ENCODE data around the gene LAMP2. TPM values are rescaled to one million over a fixed set of nuclear protein-coding genes. Genes with fewer than 3 reads are reported as not detected.

The LAMP2 gene
- total RNA-seq, 1 donor from 2014 or later = 53.8 TPM

DNA sequence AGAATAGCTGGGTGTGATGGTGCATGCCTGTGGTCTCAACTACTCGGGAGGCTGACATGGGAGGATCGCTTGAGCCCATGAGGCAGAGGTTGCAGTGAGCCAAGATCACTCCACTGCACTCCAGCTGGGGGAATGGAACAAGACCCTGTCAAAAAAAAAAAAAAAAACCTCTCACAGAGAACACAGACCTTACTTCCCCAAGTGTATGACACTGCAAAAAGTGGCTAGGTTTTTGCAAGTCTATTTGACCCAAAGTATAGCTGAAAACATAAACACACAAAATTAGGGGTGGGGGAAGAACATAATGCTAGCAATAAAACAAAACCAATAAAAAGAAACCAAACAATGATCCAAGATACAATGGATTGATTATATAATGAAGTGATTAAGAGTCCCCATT, 6.7 kb downstream of the LAMP2 start:
- intact Hi-C loops (cut with micrococcal nuclease) = no loop called here
- ATAC-seq = no peak

DNA sequence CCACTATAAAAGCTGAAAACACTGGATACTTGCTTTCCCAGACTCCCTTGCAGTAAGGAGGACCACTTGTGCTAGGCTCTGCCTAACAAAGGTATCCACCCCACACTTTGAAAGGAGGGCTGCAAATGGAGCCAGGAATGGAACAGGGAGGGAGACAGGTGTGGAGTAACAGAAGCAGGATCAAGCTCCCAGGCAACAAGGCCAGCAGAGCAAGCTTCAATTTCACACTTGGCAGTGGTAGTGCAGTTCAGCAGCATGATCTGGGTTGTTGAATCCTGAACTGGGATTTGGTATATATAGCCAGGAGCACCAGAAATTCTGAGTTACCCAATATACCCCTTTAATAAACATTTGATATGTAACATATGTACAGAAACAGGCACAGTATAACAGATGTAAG, 9.8 kb downstream of the LAMP2 start:
- no peak for DNase-seq
- intact Hi-C loops (cut with micrococcal nuclease) = no loop called here
- ATAC-seq = no peak

More for the DNA sequence above, 6.7 kb downstream of the LAMP2 start:
- DNase-seq = no peak

DNA sequence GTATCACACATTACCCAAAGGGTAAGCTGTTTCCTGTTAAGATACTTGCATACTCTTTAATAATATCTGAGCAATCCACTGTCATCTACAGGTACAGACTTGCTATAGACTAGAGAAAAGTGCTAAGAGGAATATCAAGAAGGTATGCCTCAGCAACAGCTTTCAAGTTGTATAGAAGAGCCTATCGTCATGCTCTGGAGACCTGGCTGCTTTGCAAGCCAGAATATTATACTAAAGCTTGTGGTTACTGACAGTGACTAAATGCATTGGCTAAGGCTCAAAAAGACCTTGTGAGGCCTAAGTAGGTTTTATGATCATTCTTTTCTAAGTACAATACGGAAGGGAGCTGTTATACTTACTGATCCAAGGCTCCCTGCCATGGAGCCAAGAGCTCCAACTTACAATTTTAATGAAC, 11.3 kb downstream of the LAMP2 start:
- DNase-seq = no peak
- no peak for ATAC-seq
- intact Hi-C loops (cut with micrococcal nuclease) = no loop called here

DNA sequence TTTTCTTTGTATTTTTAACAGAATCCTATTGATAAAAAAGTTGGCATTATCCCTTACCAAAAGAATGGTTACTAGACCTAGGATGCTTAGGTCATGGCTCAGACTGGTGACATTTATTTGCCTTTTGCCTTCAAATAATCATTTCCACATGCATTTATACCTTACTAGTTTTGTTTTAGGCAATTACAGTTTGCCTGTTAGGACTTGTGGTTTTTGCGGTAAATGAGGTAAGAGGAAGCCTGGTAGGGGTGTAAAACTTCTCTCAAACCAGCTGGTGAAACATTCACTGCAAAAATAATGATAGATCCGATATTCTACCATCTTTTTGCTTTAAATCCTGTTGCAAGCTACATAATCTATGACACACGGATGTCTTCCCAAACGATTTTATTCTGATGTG, 12.1 kb downstream of the LAMP2 start:
- no peak for ATAC-seq
- intact Hi-C loops (cut with micrococcal nuclease) = no loop called here
- DNase-seq = no peak

DNA sequence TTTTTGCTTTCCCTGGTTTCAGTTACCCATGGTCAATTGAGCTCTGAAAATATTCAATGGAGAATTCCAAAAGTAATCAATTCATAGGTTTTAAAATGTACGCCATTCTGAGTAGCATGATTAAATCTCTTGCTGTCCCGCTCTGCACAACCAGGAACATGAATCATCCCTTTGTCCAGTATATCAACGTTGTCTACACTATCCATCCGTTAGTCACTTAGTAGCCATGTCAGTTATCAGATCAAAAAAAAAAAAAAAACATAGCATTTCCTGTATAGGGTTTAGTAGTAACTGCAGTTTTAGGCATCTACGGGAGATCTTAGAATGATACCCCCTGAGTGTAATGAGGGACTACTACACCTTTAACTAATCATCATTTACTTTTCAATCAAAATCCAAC, 15.1 kb downstream of the LAMP2 start:
- DNase-seq (no peak), ATAC-seq (no peak)
- intact Hi-C loops (cut with micrococcal nuclease) = no loop called here

DNA sequence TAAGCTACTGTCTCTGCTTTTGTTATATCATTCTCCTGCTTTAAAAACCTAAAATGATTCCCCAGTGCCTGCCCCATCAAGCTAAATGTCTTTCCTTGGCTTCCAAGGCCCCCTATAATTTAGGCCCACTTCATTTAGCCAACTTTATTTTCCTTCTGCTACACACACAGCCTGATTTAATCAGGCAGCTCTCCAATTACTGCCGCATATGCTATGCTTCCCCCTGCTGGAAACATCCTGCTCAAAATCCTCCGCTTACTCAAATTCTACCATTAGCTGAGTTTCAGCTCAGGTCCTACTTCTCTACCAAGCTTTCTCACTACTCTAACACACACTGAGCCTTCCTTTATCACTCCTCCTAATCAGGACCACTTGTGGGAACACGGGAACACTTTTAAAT, 17.0 kb downstream of the LAMP2 start:
- DNase-seq (no peak), ATAC-seq (peak; percentile 41)
- intact Hi-C loops (cut with micrococcal nuclease) = no loop called here

DNA sequence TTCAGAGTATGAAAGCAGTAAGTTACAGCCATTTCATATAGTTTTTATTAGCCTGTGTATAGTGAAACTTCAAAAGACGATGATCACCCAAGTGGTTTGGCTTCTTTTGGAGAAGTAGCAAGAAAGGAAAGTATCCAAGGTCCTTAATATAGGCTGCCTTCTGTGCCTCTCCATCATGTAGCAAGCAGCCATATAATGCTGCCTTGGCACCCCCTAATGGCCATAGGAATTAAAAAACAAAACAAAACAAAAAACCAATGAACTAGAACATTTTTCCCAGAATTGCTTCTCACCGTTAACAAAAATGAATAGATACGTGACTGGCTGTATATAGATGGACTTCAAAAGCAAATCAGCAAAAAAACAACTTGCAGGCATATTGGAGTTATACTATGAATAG, 18.9 kb downstream of the LAMP2 start:
- DNase-seq (no peak), ATAC-seq (no peak)
- intact Hi-C loops (cut with micrococcal nuclease) = no loop called here

DNA sequence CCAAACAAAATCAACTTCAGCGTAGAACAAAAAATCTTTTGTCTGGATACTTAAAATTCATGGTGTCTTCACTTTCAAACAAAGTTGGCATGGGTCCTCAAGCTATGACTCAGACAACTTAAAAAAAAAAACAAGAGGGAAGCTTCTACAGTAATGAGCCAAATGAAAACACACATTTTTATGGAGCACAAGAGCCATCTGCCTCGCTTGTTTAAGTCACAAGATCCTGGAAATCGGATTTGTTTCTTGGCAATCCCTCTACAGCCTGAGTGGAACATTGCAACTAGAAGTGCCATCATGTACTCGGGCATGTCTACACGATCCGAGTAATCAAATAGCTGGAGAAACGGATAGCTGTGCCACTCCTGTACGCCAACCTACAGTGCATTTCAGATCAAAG, 22.6 kb downstream of the LAMP2 start:
- DNase-seq (no peak), ATAC-seq (no peak)
- intact Hi-C loops (cut with micrococcal nuclease) = no loop called here

DNA sequence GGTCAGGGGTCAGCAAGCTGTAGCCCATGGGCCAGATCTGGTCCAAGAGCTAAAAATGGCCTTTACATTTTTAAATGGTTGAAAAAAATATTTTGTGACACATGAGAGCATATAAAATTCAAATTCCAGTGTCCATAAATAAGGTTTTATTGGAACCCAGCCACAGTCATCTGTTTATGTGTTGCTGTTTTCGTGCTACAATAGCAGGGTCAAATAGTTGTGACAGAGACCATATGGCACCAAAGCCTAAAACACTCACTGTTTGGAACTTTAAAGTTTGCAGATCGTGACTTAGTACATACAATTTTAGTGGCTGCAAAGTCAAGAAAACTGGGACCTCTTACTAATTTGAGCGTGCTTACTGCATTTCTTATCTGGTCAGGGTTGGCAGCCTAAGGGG, 29.2 kb downstream of the LAMP2 start:
- no peak for DNase-seq
- intact Hi-C loops (cut with micrococcal nuclease) = no loop called here
- ATAC-seq = no peak

DNA sequence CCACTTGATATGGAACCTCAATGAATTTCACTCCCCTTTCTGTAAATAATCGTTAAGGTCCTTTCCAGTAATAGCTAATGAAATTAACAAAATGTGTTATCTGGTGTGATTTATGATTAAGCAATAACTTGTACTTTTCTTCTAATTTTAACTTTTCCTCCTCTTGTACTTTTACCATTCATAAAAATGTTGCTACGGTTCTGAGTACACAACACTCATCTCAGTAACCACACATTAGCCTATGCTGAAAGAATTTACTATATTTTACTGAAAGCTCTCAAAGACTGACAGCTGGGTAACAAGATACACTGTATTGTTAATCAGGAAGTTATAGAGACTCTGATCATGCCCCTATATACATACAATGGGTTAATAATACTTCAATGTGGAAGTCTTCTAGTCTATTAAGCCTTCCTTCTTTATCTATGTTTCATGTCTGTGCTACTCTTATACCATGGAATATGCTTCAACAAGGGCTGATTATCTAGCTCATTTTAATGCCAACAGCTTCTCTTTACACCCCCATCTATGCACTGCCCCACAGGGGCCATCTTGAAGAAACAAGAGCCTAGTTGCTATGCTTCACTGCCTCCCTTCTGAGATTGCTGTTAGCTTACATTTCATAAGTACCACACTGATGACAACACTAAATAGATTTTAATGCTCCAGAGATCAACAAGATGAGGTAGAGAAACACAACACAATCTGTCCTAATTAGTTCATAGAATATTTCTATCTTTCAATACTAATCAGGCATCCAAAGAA, 39.1 kb downstream of the LAMP2 start:
- DNase-seq (no peak), ATAC-seq (no peak)
- intact Hi-C loops (cut with micrococcal nuclease) = no loop called here

DNA sequence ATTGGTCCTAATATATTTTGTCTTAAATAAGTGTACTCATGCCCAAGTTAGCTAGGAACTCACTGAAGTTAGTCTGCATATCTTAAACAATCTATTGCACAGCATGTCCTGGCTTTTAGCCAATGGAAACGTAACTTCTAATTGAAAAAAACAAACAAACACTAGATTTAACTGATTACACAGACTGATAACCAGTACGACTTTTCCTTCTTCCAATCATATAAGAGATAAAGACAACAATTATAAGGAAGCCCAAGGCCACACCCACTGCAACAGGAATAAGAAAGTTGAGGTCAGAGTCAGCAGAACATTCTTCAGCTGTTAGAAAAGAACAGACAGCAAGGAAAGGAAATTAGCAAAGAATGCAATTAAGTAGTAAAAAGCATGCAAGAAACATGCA, 40.8 kb downstream of the LAMP2 start:
- intact Hi-C loops (cut with micrococcal nuclease) = no loop called here
- ATAC-seq = no peak
- no peak for DNase-seq

DNA sequence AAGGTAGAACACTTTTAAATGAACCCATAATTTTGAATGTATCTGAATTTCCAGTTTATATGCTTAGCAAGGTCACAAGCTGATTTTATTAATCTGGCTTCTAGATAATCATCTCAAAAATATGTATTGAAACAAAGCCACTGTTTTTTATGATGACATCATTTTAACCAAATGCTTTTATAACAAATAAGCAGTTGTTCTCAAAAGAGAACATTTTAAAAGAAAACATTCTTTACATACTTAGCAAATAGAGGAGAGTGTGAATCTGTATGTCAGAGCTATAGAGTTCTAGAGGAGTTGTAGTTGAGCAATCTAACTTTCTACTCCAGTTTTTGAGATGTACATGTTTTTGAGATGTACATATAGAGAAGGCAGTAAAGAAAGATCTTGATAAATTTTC, 42.5 kb downstream of the LAMP2 start:
- intact Hi-C loops (cut with micrococcal nuclease) = no loop called here
- no peak for ATAC-seq

DNA sequence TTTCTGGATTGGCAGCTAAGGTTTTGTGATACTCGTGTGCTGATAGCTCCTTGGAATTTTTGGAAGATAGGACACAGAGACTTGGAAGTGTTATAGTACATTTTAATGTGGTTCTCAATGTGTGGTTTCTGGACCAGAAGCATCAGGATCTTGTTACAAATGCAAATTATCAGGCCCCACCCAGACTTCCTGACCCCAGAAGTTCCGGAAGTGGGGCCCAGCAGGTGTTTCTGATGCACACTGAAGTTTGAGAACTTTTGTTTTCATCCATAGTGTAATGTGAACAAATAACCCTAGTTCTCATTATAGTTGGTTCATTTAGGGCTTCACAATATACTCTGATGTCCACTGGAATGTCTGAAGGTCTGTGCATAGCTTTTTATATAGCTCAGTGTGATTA, 49.6 kb downstream of the LAMP2 start:
- DNase-seq (no peak), ATAC-seq (no peak)
- intact Hi-C loops (cut with micrococcal nuclease) = no loop called here

More for the DNA sequence above, 42.5 kb downstream of the LAMP2 start:
- DNase-seq = no peak

DNA sequence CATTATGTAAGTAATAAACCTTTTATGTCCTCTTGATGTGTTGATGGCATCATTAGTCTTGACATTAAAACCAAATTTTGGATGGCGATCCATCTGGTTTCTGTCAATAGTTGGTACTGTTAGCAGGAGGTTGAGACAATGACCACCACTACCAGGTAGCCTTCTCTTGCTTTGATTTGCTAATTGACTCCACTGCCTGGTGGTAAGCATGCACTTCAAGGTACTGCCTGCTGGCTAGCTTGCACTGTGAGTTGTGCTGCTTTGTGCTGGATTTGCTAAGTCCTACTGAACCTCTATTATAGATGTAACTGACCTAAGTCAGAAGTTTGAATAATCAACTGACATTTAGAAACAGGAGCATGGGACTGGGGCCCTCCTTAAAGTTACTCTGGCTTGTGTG, 60.9 kb downstream of the LAMP2 start:
- ATAC-seq = no peak
- intact Hi-C loops (cut with micrococcal nuclease) = no loop called here
- DNase-seq = no peak

DNA sequence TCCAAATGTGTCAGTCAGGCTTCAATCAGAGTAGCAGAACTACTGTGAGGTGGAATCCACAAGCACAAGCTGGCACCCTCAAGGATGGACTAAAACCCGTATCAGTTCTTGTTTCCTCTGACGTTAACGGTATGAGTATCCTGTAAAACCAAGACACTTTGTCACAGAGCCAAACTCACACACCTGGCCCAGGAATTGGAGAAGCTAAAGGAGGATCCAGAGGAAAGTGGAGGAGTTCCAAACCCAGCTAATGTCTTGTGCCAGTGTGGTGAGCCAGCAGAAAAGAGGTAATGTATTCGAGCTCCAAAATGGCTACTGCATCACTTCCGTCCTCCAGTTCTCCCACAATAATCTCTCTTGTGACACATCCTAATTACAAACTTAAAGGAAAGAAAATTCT, 62.5 kb downstream of the LAMP2 start:
- ATAC-seq (no peak), DNase-seq (no peak)
- intact Hi-C loops (cut with micrococcal nuclease) = no loop called here

DNA sequence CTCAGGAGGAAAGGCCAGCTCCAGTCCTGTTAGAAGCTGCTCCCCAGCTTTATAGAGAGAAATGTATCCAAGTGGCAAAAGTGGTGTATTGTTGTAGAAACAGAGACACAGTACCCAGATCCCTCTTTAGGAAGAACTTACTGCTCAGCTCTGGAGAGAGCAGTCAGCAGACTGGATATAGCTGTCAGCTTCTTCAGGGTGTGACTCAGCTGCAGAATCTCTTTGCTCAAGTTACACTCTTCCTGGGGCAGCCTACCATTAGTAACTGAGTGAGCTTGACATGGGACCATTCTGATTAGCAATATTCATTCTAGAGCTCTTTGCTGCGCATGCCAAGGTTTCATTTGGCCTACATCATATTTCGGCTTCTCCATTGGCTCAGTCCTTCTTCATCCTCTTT, 66.7 kb downstream of the LAMP2 start:
- ATAC-seq = no peak
- no peak for DNase-seq
- intact Hi-C loops (cut with micrococcal nuclease) = no loop called here

DNA sequence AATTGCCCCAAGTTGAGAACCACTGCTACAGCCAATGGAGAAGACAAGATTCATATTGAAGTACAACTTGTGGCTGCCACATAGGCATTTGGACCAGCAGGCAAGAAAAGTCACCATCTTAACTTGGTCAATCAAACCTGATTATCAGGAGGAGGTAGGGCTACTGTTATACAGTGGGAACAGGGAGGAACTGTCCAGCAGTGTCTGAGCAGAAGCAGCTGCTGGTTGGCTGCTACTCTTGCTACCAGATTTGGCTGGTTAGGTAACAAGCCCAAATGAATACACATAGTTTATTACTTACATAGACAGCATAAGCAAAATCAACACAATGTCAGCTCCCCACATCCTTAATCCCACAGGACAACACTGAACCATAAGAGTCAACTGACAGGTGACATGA, 67.8 kb downstream of the LAMP2 start:
- ATAC-seq (no peak), DNase-seq (no peak)
- intact Hi-C loops (cut with micrococcal nuclease) = no loop called here

DNA sequence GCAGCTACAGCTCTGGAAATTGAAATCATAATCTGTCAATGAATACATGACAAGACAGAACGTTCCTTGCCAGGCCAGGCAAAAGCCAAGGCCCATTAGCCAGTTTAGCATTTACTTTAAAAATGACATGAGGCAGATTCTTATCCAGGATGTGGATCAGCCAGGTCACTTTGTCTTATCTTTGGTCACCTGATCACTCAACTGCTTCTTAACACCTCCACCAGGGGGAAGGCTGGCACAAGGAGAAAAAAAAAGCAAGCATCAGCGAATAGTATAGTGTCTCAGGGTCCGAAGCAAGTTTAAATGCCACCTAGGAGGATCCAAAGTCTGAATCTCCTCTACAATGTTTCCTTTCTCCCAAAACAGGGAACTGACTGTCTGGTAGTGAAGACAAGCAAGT, 88.4 kb downstream of the LAMP2 start:
- no peak for DNase-seq
- ATAC-seq = no peak
- intact Hi-C loops (cut with micrococcal nuclease) = no loop called here

DNA sequence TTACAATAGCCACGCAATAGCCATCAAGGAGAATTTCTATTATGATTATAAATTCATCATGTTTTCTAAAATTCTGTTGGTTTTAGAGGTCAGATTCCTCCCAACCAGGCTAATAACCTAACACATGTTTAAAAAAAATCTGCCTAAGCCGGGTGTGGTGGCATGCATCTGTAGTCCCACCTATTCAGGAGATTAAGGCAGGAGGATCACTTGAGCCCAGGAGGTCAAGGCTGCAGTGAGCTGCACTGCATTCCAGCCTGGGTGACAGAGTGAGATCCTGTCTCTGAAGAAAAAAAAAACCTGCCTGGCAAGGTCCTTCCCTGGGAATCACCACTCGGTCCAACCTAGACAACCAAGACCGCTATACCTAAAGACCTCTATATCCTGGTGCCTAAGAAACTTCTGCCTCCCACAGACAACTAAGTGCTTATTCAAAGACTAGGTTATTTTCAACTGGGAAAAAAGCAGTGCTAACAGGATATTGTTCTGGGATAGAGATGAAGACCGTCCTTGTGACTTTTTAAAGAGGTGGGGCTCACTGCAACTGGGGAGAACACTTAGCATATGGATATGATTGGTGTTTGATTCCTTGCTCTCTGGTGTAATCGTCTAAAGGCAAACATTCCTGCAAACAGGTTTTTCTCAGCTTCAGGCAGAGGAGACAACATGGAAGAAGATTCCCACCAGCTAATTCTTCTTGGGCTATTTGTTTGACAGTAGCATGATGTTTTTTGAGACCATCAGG, 89.0 kb downstream of the LAMP2 start:
- intact Hi-C loops (cut with micrococcal nuclease) = no loop called here
- no peak for ATAC-seq
- DNase-seq = no peak

DNA sequence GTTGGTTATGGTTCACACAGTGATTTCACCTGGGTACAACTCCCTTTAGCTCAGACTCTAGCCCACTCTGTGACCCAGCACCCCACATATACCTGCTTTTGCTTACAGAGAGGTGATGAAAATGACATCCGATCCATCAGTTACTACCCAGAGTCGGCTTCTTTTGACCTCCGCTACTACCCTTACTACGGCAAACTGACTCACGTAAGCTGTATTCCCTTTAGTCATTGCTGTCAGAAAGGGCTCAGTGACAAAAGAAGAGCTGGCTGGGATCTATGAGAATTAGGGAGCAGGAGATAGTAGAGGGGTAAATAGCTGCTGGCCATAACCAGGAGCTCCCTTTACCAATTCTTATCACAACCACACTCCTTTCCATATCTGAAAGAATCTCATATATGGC, 90.5 kb downstream of the LAMP2 start:
- intact Hi-C loops (cut with micrococcal nuclease) = no loop called here
- no peak for ATAC-seq
- DNase-seq = no peak
